ENCODE measurements around the gene JARID2. TPM values are rescaled to one million over a fixed set of nuclear protein-coding genes. Genes with fewer than 3 reads are reported as not detected.

Gene JARID2
- total and polyA plus RNA-seq, 12 donors: 2.3 to 11.6 (median 8.7) TPM

GRCh38 chr6:15507221-15507620 lies 261.4 kb downstream of the JARID2 start:
- WGBS, 2 donors: 97 to 99% methylated on average over 11 of the region's 11 CpGs
- H3K9me3 ChIP-seq: no peaks in the 10 kb centered on the region
- ATAC-seq (no peak), DNase-seq (no peak)
- TF ChIP-seq CTCF (IDR thresholded peaks at IDR 0.05): no peak
- H3K27me3 ChIP-seq: no peaks in the 10 kb centered on the region
- H3K27ac ChIP-seq: no peak overlapping the region
- H3K36me3 ChIP-seq: peaks cover 0 to 77% (median 8%) of the 10 kb centered on the region in 9 donors
- intact Hi-C loops (cut with DNase I): loop anchor here in 4 of 10 donors (5.0 to 10.0 kb wide), 4 partner anchors 108 to 1382 kb away; no protein-coding TSS in a partner anchor
- H3K4me3 ChIP-seq: no peak overlapping the region
- H3K4me1 ChIP-seq: peaks cover 19 to 66% (median 48%) of the 10 kb centered on the region in 9 donors

- no peak for ATAC-seq
- H3K36me3 ChIP-seq: peaks cover 0 to 77% (median 14%) of the 10 kb centered on the region in 9 donors
- WGBS, 2 donors: 88 to 92% methylated on average over 14 of the region's 14 CpGs
Measured at GRCh38 chr6:15507746-15508145, 261.9 kb downstream of the JARID2 start.

GRCh38 chr6:15508441-15508871 lies 262.6 kb downstream of the JARID2 start:
- DNase-seq (no peak), ATAC-seq (no peak)
- TF ChIP-seq CTCF (IDR thresholded peaks at IDR 0.05): no peak
- WGBS, 2 donors: 93% methylated on average over 6 of the region's 6 CpGs
- intact Hi-C loops (cut with DNase I): loop anchor here in 4 of 10 donors (5.0 to 10.0 kb wide), 4 partner anchors 106 to 1384 kb away; no protein-coding TSS in a partner anchor
- no peak overlapping the region for H3K4me3 ChIP-seq
- peak overlapping the region in 1 of 10 donors; percentile 64 for H3K27ac ChIP-seq
- H3K9me3 ChIP-seq: no peaks in the 10 kb centered on the region
- H3K36me3 ChIP-seq: peaks cover 0 to 77% (median 20%) of the 10 kb centered on the region in 9 donors
- peaks cover 19 to 54% (median 40%) of the 10 kb centered on the region in 9 donors for H3K4me1 ChIP-seq
- no peaks in the 10 kb centered on the region for H3K27me3 ChIP-seq

More at GRCh38 chr6:15507746-15508145, 261.9 kb downstream of the JARID2 start:
- Histone ChIP-seq H3K9me3 (no peaks in the 10 kb centered on the region), H3K4me1 (peaks cover 19 to 61% (median 43%) of the 10 kb centered on the region in 9 donors), H3K27ac (no peak overlapping the region), H3K4me3 (no peak overlapping the region), H3K27me3 (no peaks in the 10 kb centered on the region)
- no peak for TF ChIP-seq CTCF (IDR thresholded peaks at IDR 0.05)
- intact Hi-C loops (cut with DNase I): loop anchor here in 4 of 10 donors (5.0 to 10.0 kb wide), 4 partner anchors 107 to 1383 kb away; no protein-coding TSS in a partner anchor
- DNase-seq: no peak

- intact Hi-C loops (cut with DNase I): loop anchor here in 4 of 10 donors (5.0 to 10.0 kb wide), 4 partner anchors 106 to 1384 kb away; no protein-coding TSS in a partner anchor
Measured at GRCh38 chr6:15508931-15509330, 263.1 kb downstream of the JARID2 start.

More at GRCh38 chr6:15508931-15509330, 263.1 kb downstream of the JARID2 start:
- no peak for DNase-seq
- peak overlapping the region in 1 of 10 donors; percentile 64 for H3K27ac ChIP-seq
- peaks cover 16 to 49% (median 36%) of the 10 kb centered on the region in 9 donors for H3K4me1 ChIP-seq
- WGBS, 2 donors: 93 to 94% methylated on average over 15 of the region's 15 CpGs
- no peaks in the 10 kb centered on the region for H3K9me3 ChIP-seq
- no peak for TF ChIP-seq CTCF (IDR thresholded peaks at IDR 0.05)
- H3K4me3 ChIP-seq: no peak overlapping the region
- H3K27me3 ChIP-seq: no peaks in the 10 kb centered on the region
- peaks cover 0 to 77% (median 24%) of the 10 kb centered on the region in 9 donors for H3K36me3 ChIP-seq
- no peak for ATAC-seq

All from heart right ventricle (tissue), 16 donors.